Measurements from ENCODE around the gene NTF4.
"Not testable (repeated sequence)": the region's sequence is repeated elsewhere in the genome, so short reads cannot be mapped to it uniquely, and the experiment has no call there.

The NTF4 gene

DNA sequence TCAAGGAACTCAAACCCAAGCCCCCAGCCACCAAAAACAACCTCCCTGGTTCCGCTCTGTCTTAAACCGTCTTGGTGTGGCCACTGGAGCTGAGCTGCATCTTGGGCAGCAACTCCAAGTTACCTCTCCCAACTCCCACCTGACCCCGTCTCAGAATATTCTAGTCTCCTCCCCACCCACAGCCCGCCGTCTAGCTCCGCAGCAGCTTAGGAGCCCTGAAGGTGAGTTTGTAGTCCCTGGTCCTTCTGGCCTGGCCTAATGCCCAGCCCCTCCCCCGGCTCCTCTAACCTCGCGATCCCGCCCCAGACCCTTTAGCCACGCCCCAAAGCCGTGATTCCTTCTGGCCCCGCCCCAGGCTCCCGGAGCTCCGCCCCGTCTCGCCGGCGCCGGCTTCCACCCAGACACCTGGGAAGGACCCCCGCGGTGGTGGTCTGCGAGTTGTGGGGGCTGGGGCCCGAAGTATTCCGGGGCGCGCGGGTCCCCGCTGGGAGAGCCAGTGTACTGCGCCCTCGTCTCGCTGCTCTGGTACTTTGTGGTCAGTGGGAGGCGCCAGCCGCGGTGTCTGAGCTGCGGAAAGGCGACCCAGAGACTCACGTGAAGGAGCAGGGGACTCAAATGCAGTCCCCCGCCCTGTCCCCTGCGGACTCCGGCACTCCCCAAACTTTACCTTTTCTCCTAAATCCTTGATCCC, 45.2 kb downstream of the NTF4 start:
- no peak for DNase-seq

DNA sequence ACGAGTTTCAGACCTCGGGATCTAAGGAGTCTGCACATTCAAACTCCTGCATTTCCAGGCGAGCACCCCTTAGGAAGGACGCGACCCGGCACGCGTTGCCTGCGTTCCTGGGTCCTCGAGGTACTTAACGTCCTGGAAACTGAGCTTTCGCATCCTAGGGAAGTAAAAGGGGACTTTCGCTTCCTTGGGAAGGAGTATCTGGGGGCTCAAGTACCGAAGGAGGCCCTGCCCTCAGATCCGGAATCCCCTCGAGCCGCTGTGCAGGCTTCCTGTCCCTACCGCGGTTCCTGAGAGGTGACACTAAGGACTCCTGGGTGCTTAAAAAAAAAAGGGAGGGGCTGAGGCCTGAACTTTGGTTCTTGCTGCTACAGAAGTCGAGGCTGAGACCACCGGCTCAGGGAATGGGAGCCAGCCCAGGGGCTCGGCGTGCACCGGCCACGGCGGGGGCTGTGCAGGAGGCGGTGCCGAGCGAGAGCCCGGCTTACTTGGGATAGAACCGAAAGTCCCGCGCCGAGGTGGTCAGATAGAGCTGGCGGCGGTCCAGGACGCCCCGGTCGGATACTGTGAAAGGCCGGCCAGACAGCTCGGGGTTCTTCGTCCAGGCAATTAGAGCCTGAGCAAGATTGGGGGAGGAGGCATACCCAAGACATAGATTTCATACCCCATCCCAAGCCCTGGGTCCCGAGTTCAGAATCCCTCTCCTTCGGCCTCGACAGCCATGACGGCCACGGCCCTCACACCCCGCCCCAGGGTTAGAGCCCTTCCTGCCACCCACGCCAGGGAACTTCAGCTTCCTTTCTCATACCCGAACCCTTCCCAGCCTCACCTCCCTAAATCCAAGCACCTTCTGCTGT, 46.0 kb downstream of the NTF4 start:
- not testable (repeated sequence) for DNase-seq

DNA sequence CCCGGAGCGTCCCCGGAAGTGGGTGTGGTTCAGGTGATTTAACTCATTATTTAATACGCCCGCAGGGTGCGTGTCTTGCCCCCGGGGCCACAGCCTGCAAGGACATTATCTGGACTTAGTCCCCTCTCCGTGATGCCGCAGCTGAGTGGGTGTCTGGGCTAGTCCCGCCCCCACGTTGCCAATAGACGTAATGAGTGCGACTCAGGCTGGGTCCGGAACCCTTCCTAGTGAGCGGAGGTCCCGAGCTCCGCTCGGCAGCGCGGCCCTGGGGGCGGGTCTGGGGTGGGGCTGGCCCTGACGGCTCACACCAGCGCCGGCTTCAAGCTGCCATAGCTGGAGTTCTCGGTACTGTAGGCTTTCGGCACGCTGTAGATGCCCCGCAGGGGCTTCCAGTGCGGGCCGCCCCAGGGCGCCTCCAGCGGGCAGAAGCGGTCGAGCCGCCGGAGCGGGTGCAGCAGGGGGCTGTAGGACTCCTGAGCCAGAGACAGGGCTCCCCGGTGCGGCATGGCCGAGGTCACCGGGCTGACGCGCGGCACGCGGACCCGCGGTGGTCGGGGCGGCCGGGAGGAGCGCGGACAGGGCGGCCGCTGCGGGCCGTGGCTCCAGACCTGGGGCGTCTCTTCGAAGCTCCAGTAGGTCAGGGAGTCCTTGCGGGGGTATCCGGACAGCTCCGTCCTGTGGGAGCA, 46.8 kb downstream of the NTF4 start:
- no peak for DNase-seq

DNA sequence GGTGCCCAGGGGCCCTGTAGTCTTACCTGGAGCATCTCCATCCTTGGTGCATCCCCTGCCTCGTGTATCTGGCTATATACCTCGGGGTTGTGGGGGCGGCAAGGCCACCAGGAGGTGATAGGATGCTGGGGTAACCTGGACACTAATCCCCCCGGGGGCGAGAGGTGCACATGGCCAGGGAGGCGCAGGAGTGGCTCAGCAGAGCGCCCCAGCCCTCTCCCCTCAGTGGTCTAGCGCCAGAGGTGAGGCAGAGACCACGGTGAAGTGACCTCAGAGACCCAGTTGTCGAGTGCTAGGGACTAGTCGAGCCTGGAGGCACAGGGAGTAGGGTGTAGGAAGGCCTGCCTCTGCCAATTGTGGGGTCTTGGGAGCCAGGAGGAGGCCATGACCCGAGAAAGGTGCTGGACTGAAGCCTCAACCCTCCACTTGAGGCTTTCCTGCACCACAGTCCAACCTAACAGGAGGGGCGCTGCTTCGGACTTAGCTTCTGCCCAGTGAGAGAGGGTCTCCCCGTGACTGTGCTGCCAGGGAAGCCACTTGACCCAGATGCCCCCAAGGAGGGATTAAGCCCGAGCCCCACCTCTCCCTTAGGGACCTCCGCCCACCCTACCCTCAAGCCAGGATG, 47.5 kb downstream of the NTF4 start, which contains the start of gene LHB:
Gene LHB (minus strand): TSS at position 51 of the 625 bp plus-strand sequence. CDS start 10 bp downstream, at position 41.
- DNase-seq: no peak

DNA sequence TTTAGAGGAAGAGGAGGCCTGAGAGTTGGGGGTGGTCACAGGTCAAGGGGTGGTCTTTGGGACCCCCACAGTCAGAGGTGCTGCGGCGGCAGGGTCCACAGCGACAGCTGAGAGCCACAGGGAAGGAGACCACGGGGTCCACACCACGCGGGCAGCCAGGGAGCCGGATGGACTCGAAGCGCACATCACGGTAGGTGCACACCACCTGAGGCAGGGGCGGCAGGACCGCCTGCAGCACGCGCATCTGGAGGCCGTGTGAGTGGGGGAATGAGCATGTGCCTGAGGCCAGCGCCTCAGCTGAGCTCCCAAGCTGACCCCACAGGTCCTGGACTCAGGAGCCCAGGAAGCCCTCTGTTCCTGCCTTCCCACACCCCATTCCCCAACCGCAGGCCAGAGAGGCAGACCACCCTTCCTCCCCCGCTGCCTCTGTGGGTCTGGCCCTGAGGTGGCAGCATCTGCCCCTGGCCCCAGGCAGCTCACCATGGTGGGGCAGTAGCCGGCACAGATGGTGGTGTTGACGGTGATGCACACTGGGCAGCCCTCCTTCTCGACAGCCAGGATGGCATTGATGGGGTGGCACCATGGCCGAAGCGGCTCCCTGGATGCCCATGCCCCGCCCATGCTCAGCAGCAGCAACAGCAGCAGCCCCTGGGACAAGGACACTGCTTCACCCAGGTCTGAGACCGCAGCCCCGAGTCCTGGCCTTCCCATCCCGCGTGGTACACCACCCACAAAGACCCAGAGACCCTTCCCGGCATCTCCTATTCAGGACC, 48.4 kb downstream of the NTF4 start:
- DNase-seq: no peak

DNA sequence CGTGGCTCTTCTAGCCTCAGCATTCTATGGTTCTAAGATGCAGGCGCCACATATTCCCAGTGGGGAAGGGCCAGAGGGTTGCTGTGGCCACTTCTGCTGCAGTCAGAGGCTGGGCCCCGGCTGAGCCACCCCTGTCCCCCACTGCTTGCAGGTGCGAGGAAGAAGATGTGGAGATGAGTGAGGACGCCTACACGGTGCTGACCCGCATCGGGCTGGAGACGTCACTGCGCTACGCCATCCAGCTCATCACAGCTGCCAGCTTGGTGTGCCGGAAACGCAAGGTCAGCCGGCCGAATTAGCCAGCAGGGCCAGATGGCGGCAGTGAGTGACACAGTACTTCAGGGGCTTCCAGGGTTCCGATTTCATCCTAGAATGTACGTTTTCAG, 49.8 kb downstream of the NTF4 start:
- no peak for DNase-seq

DNA sequence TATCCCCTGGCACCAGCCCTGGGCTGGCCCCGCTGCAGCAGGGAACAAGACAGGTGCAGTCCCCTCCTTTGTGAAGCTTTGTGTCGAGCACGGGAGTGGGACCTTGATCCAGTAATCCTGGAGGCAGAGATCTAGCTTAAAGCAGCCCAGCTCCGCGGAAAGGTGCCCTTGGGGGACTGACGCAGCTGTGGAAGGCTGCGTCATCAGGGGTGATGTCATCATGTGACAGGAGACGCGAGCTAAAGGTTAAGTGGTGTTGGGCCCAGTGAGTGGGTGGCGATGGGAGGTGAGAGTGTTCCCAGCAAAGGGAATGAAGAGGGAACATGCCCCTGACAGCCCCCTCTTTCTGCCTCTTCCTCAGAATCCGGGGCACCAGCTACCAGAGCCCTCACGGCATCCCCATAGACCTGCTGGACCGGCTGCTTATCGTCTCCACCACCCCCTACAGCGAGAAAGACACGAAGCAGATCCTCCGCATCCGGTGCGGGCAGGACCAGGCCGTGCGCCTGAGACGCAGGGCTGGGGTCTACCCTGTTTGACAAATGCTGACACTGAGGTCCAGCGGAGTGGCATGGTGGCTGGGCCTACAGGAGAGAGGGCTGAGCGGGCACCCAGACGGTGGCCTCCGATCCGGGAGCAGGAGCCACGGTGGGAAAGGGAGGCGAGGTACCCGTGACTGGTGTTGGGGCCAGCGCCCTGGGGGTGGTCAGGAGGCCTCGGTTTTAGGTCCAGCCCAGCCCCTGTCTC, 50.3 kb downstream of the NTF4 start:
- DNase-seq: no peak

DNA sequence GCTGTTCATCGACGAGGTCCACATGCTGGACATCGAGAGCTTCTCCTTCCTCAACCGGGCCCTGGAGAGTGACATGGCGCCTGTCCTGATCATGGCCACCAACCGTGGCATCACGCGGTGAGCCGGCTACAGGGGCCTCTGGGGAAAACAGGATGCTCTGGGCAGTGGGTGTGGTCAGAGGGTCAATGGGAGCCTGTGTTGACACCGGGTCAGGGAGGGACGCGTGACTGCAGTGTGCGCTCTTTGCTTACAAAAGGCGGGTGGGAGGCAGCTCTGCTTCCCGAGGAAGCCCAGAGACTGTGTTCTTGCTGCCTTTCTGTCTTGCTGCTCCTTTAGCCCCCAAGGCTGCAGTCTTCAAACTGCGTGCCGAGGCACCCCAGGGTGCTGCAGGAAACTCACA, 53.4 kb downstream of the NTF4 start:
- DNase-seq: no peak
